ENCODE data around the gene SPINT1.

Gene SPINT1

DNA sequence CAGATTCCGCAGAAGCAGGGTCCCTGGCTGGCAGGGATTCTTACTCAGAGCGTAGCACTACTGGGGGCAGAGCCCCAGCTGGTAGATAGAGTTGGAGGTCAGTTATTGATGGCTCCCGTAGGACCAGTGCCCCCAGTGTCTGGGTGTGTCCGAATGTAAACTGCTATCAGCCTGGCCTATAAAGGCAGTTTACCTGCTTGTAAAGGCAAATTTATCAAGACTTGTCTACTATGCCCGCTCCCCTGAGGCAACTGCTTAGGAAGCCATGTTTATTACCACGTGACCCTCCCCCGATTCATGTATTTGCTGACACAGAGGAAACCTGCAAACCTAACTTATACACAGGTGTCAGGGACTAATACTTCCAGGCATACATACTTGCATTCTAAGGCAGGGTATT lies 14.7 kb upstream of the SPINT1 start:
- DNase-seq: no peak

DNA sequence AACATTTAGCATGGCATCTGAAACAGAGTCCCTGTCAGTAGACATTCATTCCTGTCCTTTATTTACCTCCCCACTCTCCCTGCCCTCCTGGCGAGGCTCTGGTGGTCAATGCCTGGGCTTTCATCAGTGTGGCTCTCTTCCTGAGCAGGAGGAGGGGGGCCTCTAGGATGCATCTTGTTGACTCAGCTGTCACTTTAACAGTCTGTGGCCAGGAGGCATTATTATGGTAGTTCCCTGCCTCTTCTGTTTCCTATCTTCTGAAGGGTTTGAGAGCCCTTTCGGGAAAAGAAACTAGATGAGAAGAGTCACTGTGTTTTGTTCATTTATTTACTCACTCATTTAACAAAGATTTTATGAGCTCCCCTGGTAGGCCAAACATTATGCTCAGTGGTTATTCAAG lies 13.0 kb upstream of the SPINT1 start:
- no peak for DNase-seq

DNA sequence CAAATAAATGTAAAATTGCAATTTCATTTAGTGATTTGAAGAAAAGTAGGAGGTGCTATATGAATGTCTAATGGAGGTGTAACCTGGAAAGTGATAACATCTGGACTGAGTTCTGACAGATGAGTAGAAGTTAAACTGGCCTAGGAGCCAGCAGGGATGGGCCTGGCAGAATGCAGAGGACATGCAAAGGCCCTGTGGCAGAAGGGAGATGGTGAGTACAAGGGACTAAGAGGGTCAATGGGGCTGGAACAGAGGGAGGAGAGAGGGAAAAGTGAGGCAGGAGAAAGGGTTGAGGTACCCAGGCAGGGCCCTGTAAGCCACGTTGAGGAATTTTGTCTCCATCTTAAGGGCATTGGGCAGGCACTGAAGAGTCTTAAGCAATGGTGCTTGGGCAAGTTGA lies 12.0 kb upstream of the SPINT1 start:
- DNase-seq: no peak

DNA sequence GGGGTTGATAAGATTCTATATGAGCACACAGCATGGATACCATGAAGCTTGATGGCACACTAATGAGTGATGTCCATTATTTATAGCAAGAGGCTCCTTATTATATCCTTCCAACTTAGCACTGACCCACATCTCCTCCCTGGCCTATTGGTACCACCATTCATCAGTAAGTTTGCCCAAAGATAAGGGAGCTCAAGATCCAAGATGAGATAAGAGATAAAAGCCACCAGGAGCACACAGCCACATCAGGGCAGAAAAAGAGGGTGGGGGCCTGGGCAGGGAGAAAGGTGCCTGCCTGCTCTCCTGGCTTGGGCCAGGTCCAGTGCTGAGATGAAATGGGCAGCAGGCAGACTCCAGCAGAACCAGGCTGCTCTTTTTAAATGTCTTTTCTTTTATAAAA lies 10.9 kb upstream of the SPINT1 start:
- no peak for DNase-seq

DNA sequence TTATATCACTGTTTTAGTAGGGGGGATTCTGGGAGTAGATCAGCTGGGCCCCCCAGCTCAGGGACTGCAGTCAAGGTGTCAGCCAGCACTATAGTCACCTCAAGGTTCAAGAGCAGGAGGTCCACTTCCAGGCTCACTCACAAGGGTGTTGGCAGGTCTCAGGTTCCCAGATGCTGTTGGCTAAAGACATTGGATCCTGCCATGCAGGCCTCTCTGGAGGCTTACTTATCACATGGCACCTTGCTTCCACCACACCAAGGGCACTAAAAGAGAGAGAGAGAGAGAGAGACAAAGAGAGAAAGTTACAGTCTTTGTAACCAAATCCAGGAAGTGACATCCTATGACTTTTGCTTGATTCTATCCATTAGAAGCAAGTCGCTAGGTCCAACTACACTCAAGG lies 7.8 kb upstream of the SPINT1 start:
- no peak for DNase-seq

DNA sequence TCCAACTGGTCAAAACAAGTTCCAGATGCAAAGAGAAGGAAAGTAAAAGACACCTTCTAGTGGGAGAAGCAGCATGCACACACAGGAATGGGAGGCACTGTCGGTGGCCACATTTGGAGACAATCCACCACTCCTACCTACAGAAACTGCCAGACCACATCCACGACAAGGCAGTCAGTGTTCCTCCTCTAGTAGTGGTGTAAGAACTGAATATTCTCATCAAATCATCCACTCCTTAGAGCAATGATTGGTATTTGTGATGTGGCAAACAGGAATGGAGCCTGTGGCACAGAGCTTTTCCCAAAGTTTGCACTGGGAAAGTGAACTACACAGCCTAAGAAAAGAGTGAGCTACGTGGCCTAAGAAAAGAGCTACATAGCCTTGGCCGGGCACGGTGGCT lies 5.1 kb upstream of the SPINT1 start:
- no peak for DNase-seq

DNA sequence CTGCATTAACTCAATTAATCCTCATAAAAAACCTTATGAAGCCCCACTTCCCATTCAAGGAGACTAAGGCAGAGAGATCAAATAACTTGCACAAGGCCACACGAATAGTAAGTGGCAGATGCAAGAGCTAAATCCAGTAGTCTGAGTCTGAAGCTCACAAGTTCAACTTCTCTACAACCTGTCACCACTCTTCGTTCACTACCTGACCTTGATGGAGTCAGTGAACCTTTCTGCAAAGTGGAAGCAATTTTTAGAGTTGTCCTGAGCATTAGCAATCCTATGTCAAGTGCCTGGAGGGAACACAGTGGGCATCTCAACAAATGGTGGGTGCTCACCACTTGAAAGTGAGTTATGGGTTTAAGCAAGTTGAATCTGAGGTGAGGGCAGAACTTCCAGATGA lies 2.1 kb upstream of the SPINT1 start:
- DNase-seq: no peak

DNA sequence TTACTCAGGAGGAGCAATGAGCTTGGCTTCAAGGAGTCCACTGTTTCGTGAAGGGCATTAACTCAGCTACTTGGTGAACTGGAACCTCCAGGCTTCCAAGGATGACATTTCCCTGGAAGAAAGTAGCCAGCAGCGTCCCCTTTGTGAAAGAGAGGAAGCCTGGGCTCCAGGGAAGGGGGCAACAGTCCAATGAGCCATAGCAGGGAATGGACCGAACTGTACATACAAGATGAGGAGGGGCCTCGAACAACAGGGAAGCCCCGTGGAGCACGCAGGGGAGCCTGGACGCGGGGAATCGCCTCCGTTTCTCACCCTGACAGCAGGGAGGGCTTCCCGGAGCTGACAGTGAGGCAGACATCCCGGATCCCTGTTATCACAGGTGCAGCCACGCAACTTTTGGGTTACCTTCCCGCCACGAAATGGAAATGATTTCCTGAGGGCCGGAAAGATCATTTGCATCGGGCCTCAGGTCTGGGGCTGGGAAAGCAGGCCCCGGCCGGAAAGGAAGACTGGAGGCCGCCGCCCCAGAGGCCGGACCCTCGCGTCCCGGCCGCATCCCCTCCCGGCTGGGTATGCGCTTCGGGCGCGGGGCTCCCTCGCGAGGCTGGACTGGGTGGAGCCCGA lies 475 bp upstream of the SPINT1 start:
- DNase-seq: no peak

DNA sequence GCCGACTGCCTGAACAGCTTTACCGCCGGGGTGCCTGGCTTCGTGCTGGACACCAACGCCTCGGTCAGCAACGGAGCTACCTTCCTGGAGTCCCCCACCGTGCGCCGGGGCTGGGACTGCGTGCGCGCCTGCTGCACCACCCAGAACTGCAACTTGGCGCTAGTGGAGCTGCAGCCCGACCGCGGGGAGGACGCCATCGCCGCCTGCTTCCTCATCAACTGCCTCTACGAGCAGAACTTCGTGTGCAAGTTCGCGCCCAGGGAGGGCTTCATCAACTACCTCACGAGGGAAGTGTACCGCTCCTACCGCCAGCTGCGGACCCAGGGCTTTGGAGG lies 815 bp downstream of the SPINT1 start:
- peak; percentile 9 to 38 for DNase-seq

DNA sequence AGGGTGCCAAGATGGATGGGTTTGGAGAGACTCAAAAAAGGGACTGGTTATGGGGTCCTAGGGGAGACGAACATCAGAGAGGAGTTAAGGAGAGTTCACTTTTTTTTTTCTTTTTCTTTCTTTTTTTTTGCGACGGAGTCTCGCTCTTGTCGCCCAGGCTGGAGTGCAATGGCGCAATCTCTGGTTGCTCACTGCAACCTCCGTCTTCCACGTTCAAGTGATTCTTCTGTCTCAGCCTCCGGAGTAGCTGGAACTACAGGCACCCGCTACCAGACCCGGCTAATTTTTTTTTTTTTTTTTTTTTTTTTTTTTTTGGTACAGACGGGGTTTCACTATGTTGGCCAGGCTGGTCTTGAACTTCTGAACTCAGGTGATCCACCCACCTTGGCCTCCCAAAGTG lies 1.2 kb downstream of the SPINT1 start:
- no peak for DNase-seq

DNA sequence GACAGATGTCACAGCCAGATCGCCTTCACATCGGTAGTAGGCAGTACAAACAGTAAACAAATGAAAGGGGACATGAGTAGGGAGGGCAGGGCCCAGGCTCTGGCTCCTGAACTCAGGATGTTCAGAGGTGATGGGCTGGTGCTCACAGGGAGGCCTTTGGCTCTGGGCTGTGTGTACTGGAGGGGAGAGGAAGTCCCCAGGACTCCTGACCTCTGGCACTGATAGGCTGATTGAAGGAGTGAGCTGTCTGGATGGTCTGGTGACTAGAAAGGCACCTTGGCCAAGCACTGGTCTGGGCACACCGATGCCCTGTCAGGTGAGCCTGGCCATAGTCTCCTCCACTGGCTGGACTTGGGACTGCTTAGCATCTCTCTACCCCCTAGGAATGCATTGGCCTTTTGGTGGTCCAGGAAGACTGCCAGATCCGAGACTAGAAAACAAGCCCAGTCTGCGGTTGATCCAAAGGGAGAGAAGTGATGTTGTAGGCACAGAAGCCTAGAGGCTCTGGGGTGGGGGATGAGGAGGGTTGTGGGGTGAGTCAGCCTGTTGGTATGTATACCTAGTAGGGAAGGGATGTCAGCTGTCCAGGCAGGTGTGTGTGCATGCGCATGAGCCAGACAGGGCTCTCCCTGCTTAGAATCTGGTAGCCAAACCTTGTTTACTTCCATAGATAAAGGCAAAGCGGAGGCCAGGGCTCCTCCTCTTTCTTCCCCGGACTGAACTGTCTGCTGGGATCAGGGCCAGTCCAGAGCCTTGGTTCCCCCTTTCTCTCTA lies 1.9 kb downstream of the SPINT1 start:
- no peak for DNase-seq

DNA sequence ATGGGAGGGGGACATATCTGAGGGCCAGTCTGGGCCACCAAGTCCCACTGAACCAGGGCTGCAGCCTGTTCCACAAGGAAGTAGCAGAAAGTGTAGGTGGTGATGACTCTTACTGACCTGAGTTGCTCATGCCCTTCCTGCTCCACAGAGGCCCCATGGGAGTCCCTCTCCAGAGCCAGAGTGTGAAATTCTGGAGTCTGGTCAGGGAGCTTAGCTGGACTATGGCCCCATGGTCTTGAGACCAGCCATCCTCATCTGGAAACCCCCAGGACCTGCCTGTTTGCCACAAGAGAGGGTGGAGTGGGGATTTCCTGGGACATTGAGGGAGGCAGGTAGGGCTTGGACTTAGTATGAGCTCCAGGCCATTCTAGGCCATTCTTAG lies 3.0 kb downstream of the SPINT1 start:
- DNase-seq: no peak

DNA sequence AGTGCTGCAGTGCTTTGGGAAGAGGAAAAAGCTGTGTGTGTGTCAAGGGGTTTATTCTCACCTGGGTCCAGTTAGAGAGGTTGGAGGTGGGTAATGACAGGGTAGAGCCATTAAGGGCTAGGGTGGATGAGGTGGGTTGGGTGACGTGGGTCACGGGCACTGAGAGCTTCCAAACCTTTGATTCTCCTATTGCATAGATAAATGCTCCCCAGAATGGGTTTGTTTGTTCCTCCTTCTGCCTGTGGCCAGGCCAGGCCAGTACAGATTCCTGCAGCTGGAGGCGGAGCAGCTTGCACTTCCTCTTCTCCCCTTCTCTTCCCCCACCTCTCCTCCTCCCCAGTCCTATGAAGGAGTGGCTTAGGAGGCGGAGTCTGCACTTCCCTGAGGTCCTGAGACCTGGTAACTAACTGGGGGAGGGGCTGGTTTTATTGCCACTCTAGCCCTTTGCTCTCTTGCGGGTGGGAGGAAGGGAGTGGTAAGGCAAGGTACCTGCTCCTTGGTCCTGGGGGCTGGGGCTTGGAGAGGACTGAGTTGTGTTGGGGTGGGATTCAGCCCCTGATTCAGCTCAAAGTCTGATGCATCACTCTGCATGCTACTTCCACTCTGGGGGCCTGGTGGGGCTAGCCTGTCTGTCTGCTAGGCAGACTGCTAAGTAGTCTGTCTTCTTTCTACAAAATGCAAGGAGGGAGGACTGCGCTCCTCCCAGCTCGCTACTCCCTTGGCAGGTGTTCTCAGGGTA lies 3.5 kb downstream of the SPINT1 start:
- DNase-seq: peak; percentile 23 to 90

DNA sequence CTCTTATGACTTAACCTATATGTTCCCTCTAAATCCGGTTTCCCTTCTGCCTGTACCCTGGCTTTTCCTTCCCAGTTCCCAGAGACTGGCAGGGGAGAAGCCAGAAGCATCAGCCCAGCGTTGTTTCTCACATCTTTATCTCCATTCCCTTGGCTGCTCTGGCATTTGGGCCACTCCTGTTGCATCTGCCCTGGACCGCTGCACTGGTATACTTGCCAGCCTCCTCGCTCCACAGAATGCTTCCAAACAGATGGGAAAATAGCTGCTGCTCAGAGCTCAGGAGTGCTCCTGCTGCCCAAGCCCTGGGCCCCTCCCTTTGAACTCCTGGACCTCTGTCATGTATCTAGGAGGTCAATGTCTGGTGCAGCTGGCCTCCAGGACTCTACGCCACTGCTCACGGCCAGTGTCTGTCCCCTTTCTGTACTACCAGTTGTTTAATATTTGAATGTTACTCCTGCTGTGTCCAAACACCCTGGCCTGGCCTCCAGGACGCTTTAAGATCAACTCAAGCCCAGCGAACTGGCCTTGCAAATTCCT lies 6.8 kb downstream of the SPINT1 start:
- no peak for DNase-seq

DNA sequence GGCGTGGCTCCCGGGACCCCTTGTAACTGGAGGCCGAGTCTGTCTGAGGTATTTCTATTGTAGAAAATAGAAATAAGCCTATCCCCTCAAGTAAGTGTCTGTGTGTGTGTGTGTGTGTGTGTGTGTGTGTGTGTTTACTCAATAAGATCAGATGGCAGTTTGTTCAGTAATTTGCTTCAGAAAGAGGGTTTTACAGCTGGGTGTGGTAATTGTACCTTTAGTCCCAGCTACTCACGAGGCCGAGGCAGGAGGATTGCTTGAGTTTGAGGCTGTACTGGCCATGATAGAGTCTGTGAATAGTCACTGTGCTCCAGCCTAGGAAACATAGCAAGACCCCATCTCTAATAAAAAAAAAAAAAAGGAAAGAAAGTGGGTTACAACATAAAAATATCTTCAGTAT lies 8.7 kb downstream of the SPINT1 start:
- no peak for DNase-seq

DNA sequence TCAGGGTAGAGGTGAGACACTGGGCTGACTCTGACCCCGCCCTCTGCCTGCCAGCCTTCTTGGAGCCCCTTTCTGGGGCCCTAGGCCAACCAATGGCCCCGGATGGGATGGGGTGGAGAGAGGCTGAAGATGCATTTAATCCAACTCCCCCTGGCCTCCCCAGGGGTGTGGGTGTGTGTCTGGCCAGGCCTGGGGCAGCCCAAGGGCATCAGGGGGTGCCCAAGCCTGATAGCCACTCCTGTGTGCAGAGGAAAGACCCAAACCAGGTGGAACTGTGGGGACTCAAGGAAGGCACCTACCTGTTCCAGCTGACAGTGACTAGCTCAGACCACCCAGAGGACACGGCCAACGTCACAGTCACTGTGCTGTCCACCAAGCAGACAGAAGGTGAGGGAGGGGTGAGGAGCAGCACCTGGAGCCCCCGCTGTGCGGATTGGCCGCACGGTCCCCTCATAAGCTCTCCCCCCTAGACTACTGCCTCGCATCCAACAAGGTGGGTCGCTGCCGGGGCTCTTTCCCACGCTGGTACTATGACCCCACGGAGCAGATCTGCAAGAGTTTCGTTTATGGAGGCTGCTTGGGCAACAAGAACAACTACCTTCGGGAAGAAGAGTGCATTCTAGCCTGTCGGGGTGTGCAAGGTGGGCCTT lies 9.5 kb downstream of the SPINT1 start:
- DNase-seq: no peak

DNA sequence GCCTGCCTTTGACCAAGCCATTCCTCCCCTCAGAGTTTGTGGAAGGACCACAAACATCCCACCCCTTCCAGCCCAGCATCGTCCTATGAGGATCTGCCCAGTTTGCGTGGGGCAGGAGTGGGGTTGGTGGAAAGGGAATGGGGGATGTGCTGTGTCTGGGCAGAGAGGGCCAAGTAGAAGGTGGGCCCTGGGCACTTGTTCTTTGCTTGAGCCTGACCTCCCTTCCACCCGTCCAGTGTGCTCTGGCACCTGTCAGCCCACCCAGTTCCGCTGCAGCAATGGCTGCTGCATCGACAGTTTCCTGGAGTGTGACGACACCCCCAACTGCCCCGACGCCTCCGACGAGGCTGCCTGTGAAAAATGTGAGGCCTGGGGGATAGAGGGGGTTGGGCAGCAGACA lies 10.3 kb downstream of the SPINT1 start:
- no peak for DNase-seq

DNA sequence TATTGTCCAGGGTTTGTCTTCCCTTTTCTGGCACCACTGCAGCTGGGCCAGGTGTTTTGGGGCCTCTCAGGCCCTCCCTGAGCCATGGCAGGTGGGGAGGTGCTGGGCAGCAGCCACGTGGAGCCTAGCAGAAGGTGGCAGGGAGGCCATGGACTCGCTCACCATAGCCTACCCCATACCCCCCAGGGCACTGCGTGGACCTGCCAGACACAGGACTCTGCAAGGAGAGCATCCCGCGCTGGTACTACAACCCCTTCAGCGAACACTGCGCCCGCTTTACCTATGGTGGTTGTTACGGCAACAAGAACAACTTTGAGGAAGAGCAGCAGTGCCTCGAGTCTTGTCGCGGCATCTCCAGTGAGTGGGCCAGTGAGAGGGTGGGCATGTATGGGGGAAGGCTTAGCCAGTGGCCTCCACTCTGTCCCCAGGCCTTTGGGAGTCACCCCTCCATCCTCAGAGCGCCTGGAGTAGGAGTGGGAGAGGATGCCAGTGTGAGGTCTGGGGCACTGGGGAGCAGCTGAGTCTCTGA lies 11.9 kb downstream of the SPINT1 start:
- no peak for DNase-seq

DNA sequence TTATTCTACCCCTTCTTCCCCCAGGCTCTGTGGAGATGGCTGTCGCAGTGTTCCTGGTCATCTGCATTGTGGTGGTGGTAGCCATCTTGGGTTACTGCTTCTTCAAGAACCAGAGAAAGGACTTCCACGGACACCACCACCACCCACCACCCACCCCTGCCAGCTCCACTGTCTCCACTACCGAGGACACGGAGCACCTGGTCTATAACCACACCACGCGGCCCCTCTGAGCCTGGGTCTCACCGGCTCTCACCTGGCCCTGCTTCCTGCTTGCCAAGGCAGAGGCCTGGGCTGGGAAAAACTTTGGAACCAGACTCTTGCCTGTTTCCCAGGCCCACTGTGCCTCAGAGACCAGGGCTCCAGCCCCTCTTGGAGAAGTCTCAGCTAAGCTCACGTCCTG lies 12.9 kb downstream of the SPINT1 start:
- no peak for DNase-seq

DNA sequence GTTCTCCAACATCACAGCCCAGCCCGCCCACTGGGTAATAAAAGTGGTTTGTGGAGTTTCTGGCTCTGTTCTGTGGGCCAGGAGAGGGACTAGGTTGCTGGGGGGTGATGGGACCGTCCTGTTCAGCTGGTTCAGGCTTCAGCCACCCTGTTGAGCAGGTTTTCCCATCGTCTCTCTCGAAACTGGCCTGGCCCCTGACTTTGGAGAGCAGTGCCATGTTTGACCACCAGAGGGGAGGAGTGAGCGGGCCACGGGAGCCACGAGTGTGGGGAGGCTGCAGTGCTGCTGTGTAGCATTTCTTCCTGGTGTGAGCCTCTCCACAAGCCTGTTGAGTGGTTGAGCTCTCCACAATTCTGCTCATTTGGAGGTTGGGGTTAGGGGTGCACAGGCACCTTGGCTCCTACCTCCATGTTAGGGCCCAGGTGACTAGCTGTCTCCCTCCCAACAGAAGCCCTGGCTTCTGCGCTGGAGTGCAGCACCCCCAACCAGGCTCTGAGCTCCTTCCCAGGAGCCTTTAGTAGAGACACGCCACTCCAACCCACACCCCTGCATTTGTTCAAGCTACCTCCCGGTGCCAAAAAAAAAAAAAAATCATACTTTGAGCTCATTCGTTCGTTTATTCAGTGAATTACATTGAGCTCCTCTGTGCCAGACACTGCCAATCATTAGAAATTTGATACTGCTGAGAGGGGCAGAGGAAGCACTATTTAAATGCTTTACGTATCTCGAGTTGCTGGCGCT lies 13.9 kb downstream of the SPINT1 start:
- DNase-seq: peak; percentile 39 to 62

DNA sequence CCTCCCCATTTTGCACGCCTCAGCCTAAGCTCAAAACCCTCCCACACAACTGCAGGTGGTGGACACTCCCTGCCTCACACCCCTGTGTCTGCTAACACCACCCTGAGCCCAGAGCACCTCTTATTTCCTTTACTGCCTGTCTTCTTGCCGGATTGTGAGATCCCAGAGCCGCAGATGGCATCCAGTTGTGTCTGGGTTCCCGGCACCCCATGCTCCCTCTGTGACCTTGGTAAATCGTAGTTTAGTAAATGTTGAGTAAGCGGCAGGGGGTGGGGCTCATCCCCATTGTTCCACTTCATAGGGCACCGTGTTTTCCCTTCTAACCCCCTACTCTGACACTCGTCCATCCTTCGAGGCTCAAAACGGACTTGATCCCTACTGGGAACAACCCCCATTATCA lies 14.9 kb downstream of the SPINT1 start:
- no peak for DNase-seq

DNA sequence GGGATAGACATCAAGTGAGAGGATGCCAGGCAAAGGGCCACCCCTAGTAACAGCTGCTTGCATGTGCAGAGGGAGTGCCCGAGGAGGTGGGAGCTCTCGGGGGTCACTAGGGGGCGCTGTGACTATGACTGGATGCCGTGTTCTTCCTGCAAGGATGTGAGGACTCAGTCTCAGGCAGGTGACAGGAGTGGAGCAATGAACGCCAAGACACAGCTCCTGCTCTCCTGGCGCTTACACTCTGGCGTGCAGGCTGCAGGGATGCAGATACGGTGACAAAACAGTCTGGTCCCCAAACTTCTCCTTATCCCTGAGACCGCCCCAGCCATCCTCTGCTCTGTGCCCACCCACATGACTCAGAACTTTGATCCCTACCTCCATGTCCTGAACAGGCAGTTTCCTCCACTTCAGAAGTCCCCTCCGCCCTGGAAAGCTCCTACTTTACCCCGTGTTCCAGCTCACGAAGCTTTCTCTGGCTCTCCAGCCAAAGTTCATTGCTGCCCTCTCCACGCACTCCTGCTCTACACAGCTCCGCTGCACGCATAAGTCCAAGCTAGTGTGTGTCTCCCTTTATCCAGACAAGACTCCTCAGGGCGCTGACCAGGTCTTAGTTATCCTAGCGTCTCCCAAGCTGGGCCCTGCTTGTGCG lies 15.5 kb downstream of the SPINT1 start:
- peak; percentile 54 to 75 for DNase-seq
